Measurements from ENCODE around the gene CEND1.
A peak's percentile ranks its signal among the peaks of the same experiment; 100 is the strongest.

The CEND1 gene

GRCh38 chr11:831118-831864 lies 41.4 kb upstream of the CEND1 start:
- Mint-ChIP-seq H3K4me3 (peak overlapping the region; percentile 38), H3K36me3 (ENCODE audit: low read depth) (no peaks in the 10 kb centered on the region), H3K27ac (no peak overlapping the region), H3K4me1 (ENCODE audit: low read depth) (peaks cover 14% of the 10 kb centered on the region), H3K9me3 (no peaks in the 10 kb centered on the region), H3K27me3 (ENCODE audit: low read depth) (peaks cover 37% of the 10 kb centered on the region)
- no peak for DNase-seq (ENCODE audit: low spot score)

- Mint-ChIP-seq H3K4me3 (peak overlapping the region; percentile 9), H3K9me3 (no peaks in the 10 kb centered on the region), H3K36me3 (ENCODE audit: low read depth) (peaks cover under 1% of the 10 kb centered on the region), H3K27me3 (ENCODE audit: low read depth) (peaks cover 37% of the 10 kb centered on the region), H3K4me1 (ENCODE audit: low read depth) (peaks cover 14% of the 10 kb centered on the region), H3K27ac (no peak overlapping the region)
- peak; percentile 53 for DNase-seq (ENCODE audit: low spot score)
These were observed 40.6 kb upstream of the CEND1 start for GRCh38 chr11:830295-831117.

DNA sequence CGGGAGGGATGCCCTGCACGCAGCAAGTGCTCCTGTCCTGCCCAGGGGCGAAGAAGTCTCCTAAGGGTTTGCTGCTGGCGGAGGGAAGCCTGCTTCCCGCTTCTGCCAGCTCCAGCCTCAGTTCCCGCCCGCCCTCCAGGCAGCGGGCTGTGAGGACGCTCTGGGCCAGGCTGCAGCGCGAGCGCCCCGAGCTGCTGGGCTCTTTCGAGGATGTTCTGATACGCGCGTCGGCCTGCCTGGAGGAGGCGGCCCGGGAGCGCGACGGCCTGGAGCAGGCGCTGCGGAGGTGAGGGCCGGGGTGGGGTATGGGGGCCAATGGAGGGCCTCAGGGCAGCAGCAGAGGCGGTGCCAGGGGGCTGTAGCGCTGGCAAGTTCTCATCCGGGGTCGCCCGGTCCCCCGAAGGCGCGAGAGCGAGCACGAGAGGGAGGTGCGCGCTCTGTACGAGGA lies 40.0 kb upstream of the CEND1 start:
- DNase-seq (ENCODE audit: low spot score): no peak
- H3K36me3 Mint-ChIP-seq (ENCODE audit: low read depth): peaks cover 6% of the 10 kb centered on the region
- H3K27ac Mint-ChIP-seq: no peak overlapping the region
- peaks cover 14% of the 10 kb centered on the region for H3K4me1 Mint-ChIP-seq (ENCODE audit: low read depth)
- peaks cover 37% of the 10 kb centered on the region for H3K27me3 Mint-ChIP-seq (ENCODE audit: low read depth)
- H3K4me3 Mint-ChIP-seq: peak overlapping the region; percentile 36
- no peaks in the 10 kb centered on the region for H3K9me3 Mint-ChIP-seq

GRCh38 chr11:829176-829846 lies 39.4 kb upstream of the CEND1 start:
- no peaks in the 10 kb centered on the region for H3K9me3 Mint-ChIP-seq
- H3K4me1 Mint-ChIP-seq (ENCODE audit: low read depth): peaks cover 14% of the 10 kb centered on the region
- DNase-seq (ENCODE audit: low spot score): no peak
- H3K4me3 Mint-ChIP-seq: peak overlapping the region; percentile 36
- H3K27me3 Mint-ChIP-seq (ENCODE audit: low read depth): peaks cover 37% of the 10 kb centered on the region
- no peak overlapping the region for H3K27ac Mint-ChIP-seq
- peaks cover 9% of the 10 kb centered on the region for H3K36me3 Mint-ChIP-seq (ENCODE audit: low read depth)

DNA sequence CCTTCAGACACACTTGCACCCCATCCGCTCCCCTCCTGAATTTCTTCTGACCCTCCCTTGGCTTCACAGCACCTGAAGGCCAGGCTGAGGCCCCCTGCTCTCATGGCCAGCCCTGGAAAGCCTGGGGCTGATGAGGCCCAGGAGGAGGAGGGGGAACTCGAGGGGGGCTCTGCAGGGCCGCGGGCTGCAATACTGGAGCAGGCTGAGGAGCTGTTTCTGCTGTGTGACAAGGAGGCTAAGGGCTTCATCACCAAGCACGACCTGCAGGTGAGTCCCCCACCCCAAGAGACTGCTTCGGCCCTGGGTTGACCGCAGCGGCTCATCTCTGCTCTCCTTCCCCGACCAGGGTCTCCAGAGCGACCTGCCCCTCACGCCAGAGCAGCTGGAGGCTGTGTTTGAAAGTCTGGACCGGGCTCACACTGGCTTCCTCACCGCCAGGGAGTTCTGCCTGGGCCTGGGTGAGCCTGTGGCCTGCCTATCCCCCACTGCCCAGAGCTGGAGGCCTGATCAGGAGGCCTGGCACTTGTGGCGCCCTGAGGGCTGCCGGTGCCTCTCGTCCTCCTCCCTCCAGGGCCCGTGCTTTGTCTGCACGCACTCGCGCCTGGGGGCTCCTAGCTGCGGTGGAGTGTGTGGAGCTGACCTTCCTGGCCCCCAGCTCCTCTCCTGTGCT lies 38.8 kb upstream of the CEND1 start:
- no peak overlapping the region for H3K27ac Mint-ChIP-seq
- H3K27me3 Mint-ChIP-seq (ENCODE audit: low read depth): peaks cover 37% of the 10 kb centered on the region
- peaks cover 12% of the 10 kb centered on the region for H3K4me1 Mint-ChIP-seq (ENCODE audit: low read depth)
- no peaks in the 10 kb centered on the region for H3K9me3 Mint-ChIP-seq
- peaks cover 9% of the 10 kb centered on the region for H3K36me3 Mint-ChIP-seq (ENCODE audit: low read depth)
- H3K4me3 Mint-ChIP-seq: peak overlapping the region; percentile 76
- DNase-seq (ENCODE audit: low spot score): no peak

DNA sequence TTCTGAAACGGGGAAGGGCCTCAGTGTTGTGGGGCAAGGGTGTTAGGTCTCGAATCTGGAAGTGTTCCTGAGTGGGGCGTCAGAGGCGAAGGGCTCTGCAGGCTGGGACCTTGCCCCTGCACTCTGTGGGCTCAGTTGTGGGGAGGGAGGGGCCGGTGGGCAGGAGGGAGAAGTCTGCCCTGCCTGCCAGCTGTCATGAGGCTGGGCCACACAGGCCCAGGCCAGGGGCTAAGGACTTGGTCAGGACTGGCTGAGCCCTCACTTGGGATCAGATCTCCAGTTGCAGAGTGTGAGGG lies 38.0 kb upstream of the CEND1 start, which contains the start of gene CRACR2B:
Gene CRACR2B (plus strand): TSS at position 23 of the 296 bp plus-strand sequence. CDS start 689 bp downstream, outside the sequence.
- Mint-ChIP-seq H3K27me3 (ENCODE audit: low read depth) (peaks cover 37% of the 10 kb centered on the region), H3K27ac (peak within 1 kb of the TSS; percentile 78), H3K4me3 (peak within 1 kb of the TSS; percentile 81), H3K36me3 (ENCODE audit: low read depth) (peaks cover 10% of the 10 kb centered on the region), H3K4me1 (ENCODE audit: low read depth) (peaks cover 12% of the 10 kb centered on the region), H3K9me3 (no peaks in the 10 kb centered on the region)
- no peak for DNase-seq (ENCODE audit: low spot score)

DNA sequence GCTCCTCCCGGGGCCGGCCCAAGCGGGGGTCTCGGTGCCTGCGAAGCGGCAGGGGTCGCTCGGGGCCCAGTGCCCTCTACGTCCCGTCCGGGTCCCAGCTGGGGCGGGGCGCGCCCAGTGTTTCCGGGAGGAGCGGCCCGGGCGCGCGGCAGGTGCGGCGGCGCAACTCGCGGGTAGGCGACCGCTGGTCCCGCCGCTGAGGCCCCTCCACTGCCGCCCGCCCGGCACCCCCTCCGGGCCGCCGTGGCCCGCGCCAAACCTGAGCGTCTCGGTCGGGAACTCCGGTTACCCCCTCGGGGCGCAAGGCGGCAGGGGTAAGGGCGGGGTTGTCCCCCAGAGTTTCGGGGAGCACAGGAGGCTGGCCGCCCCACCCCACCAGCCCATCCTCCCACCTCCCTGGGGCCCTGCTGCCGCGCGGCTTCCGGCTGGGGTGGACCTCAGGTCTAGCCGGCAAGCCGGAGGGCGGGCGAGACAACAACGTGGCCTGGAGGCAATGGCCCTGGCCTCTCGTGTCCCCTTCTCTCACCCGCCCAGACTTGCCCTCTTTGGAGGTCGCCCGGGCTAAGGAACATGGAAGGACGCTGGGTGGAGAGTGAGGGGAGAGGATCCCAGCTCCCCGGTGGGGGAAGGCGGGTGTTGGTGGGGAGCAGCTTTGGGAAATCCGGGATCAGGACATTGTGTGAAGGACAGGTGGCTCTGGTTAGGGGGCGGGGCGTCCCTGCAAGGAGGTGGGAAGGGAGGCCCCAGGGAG lies 37.4 kb upstream of the CEND1 start:
- Mint-ChIP-seq H3K9me3 (no peaks in the 10 kb centered on the region), H3K4me3 (peak overlapping the region; percentile 76), H3K4me1 (ENCODE audit: low read depth) (peaks cover 12% of the 10 kb centered on the region), H3K27me3 (ENCODE audit: low read depth) (peaks cover 37% of the 10 kb centered on the region), H3K27ac (peak overlapping the region; percentile 21), H3K36me3 (ENCODE audit: low read depth) (peaks cover 10% of the 10 kb centered on the region)
- DNase-seq (ENCODE audit: low spot score): no peak

- no peak for DNase-seq (ENCODE audit: low spot score)
- Mint-ChIP-seq H3K27me3 (ENCODE audit: low read depth) (peaks cover 36% of the 10 kb centered on the region), H3K4me3 (peak overlapping the region; percentile 81), H3K27ac (peak overlapping the region; percentile 78), H3K36me3 (ENCODE audit: low read depth) (peaks cover 10% of the 10 kb centered on the region), H3K9me3 (no peaks in the 10 kb centered on the region), H3K4me1 (ENCODE audit: low read depth) (peaks cover 12% of the 10 kb centered on the region)
These were observed 36.9 kb upstream of the CEND1 start for GRCh38 chr11:826836-827145.

DNA sequence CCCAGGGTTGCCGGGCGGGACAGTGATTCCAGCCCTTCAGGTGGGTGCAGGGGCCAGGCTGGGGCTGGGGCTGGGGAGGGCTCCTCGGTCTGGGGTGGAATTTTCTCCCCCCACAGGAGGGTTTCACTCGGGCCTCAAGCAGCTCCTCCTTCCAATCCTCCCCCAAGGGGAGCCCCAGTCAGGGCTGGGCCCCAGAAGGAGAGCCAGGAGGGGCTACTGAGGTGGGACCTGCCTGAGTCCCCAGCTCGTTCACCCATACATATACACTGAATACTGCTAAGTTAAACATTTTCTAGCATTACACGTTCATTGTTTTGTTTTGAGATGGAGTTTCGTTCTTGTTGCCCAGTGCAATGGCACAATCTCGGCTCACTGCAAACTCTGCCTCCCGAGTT lies 36.3 kb upstream of the CEND1 start:
- DNase-seq (ENCODE audit: low spot score): no peak
- H3K9me3 Mint-ChIP-seq: no peaks in the 10 kb centered on the region
- H3K4me1 Mint-ChIP-seq (ENCODE audit: low read depth): peaks cover 12% of the 10 kb centered on the region
- H3K4me3 Mint-ChIP-seq: peak overlapping the region; percentile 81
- H3K27ac Mint-ChIP-seq: peak overlapping the region; percentile 78
- peaks cover 30% of the 10 kb centered on the region for H3K27me3 Mint-ChIP-seq (ENCODE audit: low read depth)
- peaks cover 10% of the 10 kb centered on the region for H3K36me3 Mint-ChIP-seq (ENCODE audit: low read depth)

DNA sequence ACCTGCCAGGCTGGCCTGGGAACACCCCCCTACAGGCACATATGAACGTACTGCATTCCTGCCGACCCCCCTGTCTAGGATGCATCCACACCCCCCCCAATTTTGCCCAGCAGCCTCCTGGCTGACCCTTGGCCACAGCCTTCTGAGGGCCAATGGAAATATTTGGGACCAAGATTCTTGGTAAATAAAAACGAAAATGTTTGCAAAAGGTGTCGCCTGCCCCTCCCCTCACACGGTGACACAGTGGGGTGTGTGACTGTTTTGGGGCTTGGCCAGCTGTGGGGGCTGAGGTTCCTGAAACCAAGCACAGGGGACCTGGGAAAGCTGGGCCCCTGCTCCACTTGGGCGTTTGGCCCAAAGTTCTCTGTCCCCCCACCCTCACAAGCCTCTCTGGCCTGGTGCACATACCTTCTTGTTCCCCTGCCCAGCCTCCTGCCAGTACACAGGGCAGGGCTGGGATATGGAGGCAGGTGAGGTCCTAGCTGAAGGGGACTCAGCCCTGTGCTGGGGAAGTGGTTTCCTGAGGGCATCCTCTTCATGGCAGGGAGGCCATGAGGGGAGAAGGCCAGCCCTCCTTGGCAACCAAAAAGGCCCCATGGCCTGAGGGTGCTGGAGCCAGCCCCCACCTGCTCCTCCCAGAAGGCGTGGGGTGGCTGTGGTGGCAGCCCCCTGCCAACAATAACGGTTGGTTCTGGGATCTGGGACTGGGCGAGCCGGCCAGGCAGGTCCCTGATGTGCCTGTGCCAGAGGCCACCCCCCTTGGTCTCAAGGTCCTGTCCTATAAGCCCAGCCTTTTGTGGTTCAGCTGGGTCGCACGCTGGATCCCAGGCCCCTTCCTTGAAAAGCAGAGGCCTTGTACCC lies 35.7 kb upstream of the CEND1 start:
- H3K9me3 Mint-ChIP-seq: no peaks in the 10 kb centered on the region
- no peak for DNase-seq (ENCODE audit: low spot score)
- H3K4me3 Mint-ChIP-seq: no peak overlapping the region
- peaks cover 27% of the 10 kb centered on the region for H3K27me3 Mint-ChIP-seq (ENCODE audit: low read depth)
- no peak overlapping the region for H3K27ac Mint-ChIP-seq
- H3K4me1 Mint-ChIP-seq (ENCODE audit: low read depth): peaks cover 17% of the 10 kb centered on the region
- peaks cover 10% of the 10 kb centered on the region for H3K36me3 Mint-ChIP-seq (ENCODE audit: low read depth)

DNA sequence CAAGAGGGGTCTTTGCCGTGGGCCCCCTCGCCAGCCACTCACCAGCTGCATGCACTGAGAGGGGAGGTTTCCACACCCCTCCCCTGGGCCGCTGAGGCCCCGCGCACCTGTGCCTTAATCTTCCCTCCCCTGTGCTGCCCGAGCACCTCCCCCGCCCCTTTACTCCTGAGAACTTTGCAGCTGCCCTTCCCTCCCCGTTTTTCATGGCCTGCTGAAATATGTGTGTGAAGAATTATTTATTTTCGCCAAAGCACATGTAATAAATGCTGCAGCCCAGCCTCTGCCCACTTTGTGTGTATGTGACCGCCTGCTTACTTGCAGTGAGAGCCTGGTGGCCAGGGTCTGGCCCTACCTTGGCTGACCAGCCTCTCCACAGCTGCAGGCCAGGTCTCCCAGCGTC lies 35.1 kb upstream of the CEND1 start:
- Mint-ChIP-seq H3K27me3 (ENCODE audit: low read depth) (peaks cover 24% of the 10 kb centered on the region), H3K27ac (no peak overlapping the region), H3K4me1 (ENCODE audit: low read depth) (peaks cover 17% of the 10 kb centered on the region), H3K36me3 (ENCODE audit: low read depth) (peaks cover 10% of the 10 kb centered on the region), H3K9me3 (no peaks in the 10 kb centered on the region), H3K4me3 (no peak overlapping the region)
- no peak for DNase-seq (ENCODE audit: low spot score)

DNA sequence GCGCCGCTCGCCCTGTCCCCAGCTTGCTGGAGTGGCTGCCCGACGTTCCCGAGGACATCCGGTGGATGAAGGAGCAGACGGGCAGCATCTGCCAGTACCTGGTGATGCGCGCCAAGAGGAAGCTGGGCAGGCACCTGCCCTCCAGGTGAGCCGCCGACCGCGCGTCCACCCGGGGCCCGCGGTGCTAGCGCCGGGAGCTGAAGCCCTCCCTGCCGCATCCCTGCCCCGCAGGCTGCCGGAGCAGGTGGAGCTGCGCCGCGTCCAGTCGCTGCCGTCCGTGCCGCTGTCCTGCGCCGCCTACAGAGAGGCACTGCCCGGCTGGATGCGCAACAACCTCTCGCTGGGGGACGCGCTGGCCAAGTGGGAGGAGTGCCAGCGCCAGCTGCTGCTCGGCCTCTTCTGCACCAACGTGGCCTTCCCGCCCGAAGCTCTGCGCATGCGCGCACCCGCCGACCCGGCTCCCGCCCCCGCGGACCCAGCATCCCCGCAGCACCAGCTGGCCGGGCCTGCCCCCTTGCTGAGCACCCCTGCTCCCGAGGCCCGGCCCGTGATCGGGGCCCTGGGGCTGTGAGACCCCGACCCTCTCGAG lies 34.5 kb upstream of the CEND1 start:
- no peak overlapping the region for H3K27ac Mint-ChIP-seq
- peaks cover 17% of the 10 kb centered on the region for H3K4me1 Mint-ChIP-seq (ENCODE audit: low read depth)
- DNase-seq (ENCODE audit: low spot score): no peak
- no peaks in the 10 kb centered on the region for H3K9me3 Mint-ChIP-seq
- peaks cover 10% of the 10 kb centered on the region for H3K36me3 Mint-ChIP-seq (ENCODE audit: low read depth)
- H3K4me3 Mint-ChIP-seq: no peak overlapping the region
- peaks cover 19% of the 10 kb centered on the region for H3K27me3 Mint-ChIP-seq (ENCODE audit: low read depth)

Measured in T-helper 2 cell treated with Interferon-gamma antibody and Interleukin-4, amounts not matched to agents 5 μg/mL and 100 μg/mL, for 36 hours (primary cell).